Measurements from ENCODE around the gene MKLN1. TPM values are rescaled to one million over a fixed set of nuclear protein-coding genes. Genes with fewer than 3 reads are reported as not detected.

The MKLN1 gene
- total RNA-seq, 1 donor from 2014 or later, result 32.9 TPM

DNA sequence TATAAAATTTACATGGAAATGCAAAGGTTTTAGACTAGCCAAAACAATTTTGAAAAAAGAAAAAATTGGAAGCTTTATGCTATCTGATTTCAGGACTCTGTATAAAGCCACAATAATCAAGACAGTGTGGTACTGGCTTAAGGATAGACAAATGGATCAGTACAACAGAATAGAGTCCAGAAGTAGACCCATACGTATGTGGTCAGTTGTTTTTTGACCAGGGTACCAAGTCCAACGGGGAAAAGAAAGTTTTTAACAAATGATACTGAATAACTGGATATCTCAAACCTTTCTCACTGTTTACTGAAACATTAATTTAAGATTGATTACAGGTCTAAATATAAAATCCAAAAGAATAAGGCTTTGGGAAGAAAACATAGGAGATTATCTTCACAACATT, 149.1 kb downstream of the MKLN1 start:
- Histone ChIP-seq H3K27me3 (ENCODE audit: control insufficient read depth in 3 of 3, insufficient read depth in 3 of 3, low read length in 3 of 3) (no peaks in the 10 kb centered on the region), H3K9ac (ENCODE audit: low read depth in 1 of 3, low read length in 3 of 3) (no peak overlapping the region), H3K9me3 (ENCODE audit: control insufficient read depth in 3 of 3, low read length in 3 of 3) (no peaks in the 10 kb centered on the region), H3K27ac (ENCODE audit: low read depth, low read length) (no peak overlapping the region), H3K4me3 (ENCODE audit: low read length in 3 of 3) (no peak overlapping the region), H3K36me3 (ENCODE audit: control insufficient read depth in 3 of 3, insufficient read depth in 3 of 3, low read length in 3 of 3) (peaks cover 0 to 5% (median 3%) of the 10 kb centered on the region in 3 donors), H3K4me1 (ENCODE audit: control insufficient read depth in 3 of 3, insufficient read depth in 3 of 3, low read length in 3 of 3) (peaks cover 0 to 3% (median under 1%) of the 10 kb centered on the region in 3 donors)

- Histone ChIP-seq H3K9me3 (ENCODE audit: control insufficient read depth in 3 of 3, low read length in 3 of 3) (no peaks in the 10 kb centered on the region), H3K36me3 (ENCODE audit: control insufficient read depth in 3 of 3, insufficient read depth in 3 of 3, low read length in 3 of 3) (peaks cover 2 to 4% (median 2%) of the 10 kb centered on the region in 3 donors), H3K27ac (ENCODE audit: low read depth, low read length) (no peak overlapping the region)
These were observed 153.0 kb downstream of the MKLN1 start for GRCh38 chr7:131480384-131481315.

GRCh38 chr7:131482800-131483199, 155.1 kb downstream of the MKLN1 start:
- Histone ChIP-seq H3K27me3 (ENCODE audit: control insufficient read depth in 3 of 3, insufficient read depth in 3 of 3, low read length in 3 of 3) (no peaks in the 10 kb centered on the region), H3K27ac (ENCODE audit: low read depth, low read length) (no peak overlapping the region), H3K9me3 (ENCODE audit: control insufficient read depth in 3 of 3, low read length in 3 of 3) (no peaks in the 10 kb centered on the region), H3K4me1 (ENCODE audit: control insufficient read depth in 3 of 3, insufficient read depth in 3 of 3, low read length in 3 of 3) (no peaks in the 10 kb centered on the region), H3K4me3 (ENCODE audit: low read length in 3 of 3) (no peak overlapping the region), H3K36me3 (ENCODE audit: control insufficient read depth in 3 of 3, insufficient read depth in 3 of 3, low read length in 3 of 3) (peaks cover 2 to 9% (median 2%) of the 10 kb centered on the region in 3 donors), H3K9ac (ENCODE audit: low read depth in 1 of 3, low read length in 3 of 3) (no peak overlapping the region)

More at GRCh38 chr7:131480384-131481315, 153.0 kb downstream of the MKLN1 start:
- no peaks in the 10 kb centered on the region for H3K4me1 ChIP-seq (ENCODE audit: control insufficient read depth in 3 of 3, insufficient read depth in 3 of 3, low read length in 3 of 3)
- no peaks in the 10 kb centered on the region for H3K27me3 ChIP-seq (ENCODE audit: control insufficient read depth in 3 of 3, insufficient read depth in 3 of 3, low read length in 3 of 3)
- H3K4me3 ChIP-seq (ENCODE audit: low read length in 3 of 3), result no peak overlapping the region
- no peak overlapping the region for H3K9ac ChIP-seq (ENCODE audit: low read depth in 1 of 3, low read length in 3 of 3)

- H3K4me1 ChIP-seq (ENCODE audit: control insufficient read depth in 3 of 3, insufficient read depth in 3 of 3, low read length in 3 of 3), result no peaks in the 10 kb centered on the region
- peaks cover 2 to 9% (median 2%) of the 10 kb centered on the region in 3 donors for H3K36me3 ChIP-seq (ENCODE audit: control insufficient read depth in 3 of 3, insufficient read depth in 3 of 3, low read length in 3 of 3)
- no peaks in the 10 kb centered on the region for H3K9me3 ChIP-seq (ENCODE audit: control insufficient read depth in 3 of 3, low read length in 3 of 3)
- no peak overlapping the region for H3K27ac ChIP-seq (ENCODE audit: low read depth, low read length)
- H3K4me3 ChIP-seq (ENCODE audit: low read length in 3 of 3), result no peak overlapping the region
- no peak overlapping the region for H3K9ac ChIP-seq (ENCODE audit: low read depth in 1 of 3, low read length in 3 of 3)
- no peaks in the 10 kb centered on the region for H3K27me3 ChIP-seq (ENCODE audit: control insufficient read depth in 3 of 3, insufficient read depth in 3 of 3, low read length in 3 of 3)
These were observed 155.9 kb downstream of the MKLN1 start for GRCh38 chr7:131483586-131483985.

DNA sequence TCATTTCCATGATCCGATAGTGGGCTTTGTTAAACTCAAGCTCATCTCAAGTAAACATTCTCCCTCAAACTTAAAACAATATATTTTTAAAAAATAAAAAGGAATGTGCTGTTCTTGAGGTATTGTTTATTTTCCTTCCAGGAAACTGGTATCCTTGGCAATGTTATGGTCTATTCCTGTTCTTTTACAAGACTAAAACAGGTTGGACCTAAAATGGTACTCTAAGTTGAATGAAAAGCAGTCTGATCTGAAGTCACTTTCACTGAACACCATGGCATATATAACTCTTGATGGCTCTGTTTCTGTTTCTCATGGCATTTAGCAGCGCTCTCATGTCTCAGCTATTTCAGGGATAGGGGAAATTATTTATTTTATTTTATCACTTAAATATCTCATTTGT, 158.7 kb downstream of the MKLN1 start:
- no peak overlapping the region for H3K4me3 ChIP-seq (ENCODE audit: low read length in 3 of 3)
- H3K4me1 ChIP-seq (ENCODE audit: control insufficient read depth in 3 of 3, insufficient read depth in 3 of 3, low read length in 3 of 3), result no peaks in the 10 kb centered on the region
- no peak overlapping the region for H3K9ac ChIP-seq (ENCODE audit: low read depth in 1 of 3, low read length in 3 of 3)
- peaks cover 2 to 12% (median 2%) of the 10 kb centered on the region in 3 donors for H3K36me3 ChIP-seq (ENCODE audit: control insufficient read depth in 3 of 3, insufficient read depth in 3 of 3, low read length in 3 of 3)
- no peaks in the 10 kb centered on the region for H3K9me3 ChIP-seq (ENCODE audit: control insufficient read depth in 3 of 3, low read length in 3 of 3)
- no peaks in the 10 kb centered on the region for H3K27me3 ChIP-seq (ENCODE audit: control insufficient read depth in 3 of 3, insufficient read depth in 3 of 3, low read length in 3 of 3)
- H3K27ac ChIP-seq (ENCODE audit: low read depth, low read length), result no peak overlapping the region

GRCh38 chr7:131487217-131487616, 159.5 kb downstream of the MKLN1 start:
- no peaks in the 10 kb centered on the region for H3K9me3 ChIP-seq (ENCODE audit: control insufficient read depth in 3 of 3, low read length in 3 of 3)
- H3K9ac ChIP-seq (ENCODE audit: low read depth in 1 of 3, low read length in 3 of 3), result no peak overlapping the region
- no peak overlapping the region for H3K27ac ChIP-seq (ENCODE audit: low read depth, low read length)
- H3K4me1 ChIP-seq (ENCODE audit: control insufficient read depth in 3 of 3, insufficient read depth in 3 of 3, low read length in 3 of 3), result no peaks in the 10 kb centered on the region
- H3K27me3 ChIP-seq (ENCODE audit: control insufficient read depth in 3 of 3, insufficient read depth in 3 of 3, low read length in 3 of 3), result no peaks in the 10 kb centered on the region
- H3K36me3 ChIP-seq (ENCODE audit: control insufficient read depth in 3 of 3, insufficient read depth in 3 of 3, low read length in 3 of 3), result peaks cover 2 to 12% (median 2%) of the 10 kb centered on the region in 3 donors
- no peak overlapping the region for H3K4me3 ChIP-seq (ENCODE audit: low read length in 3 of 3)

- H3K4me1 ChIP-seq (ENCODE audit: control insufficient read depth in 3 of 3, insufficient read depth in 3 of 3, low read length in 3 of 3), result no peaks in the 10 kb centered on the region
- H3K9me3 ChIP-seq (ENCODE audit: control insufficient read depth in 3 of 3, low read length in 3 of 3), result no peaks in the 10 kb centered on the region
- H3K27ac ChIP-seq (ENCODE audit: low read depth, low read length), result no peak overlapping the region
- H3K27me3 ChIP-seq (ENCODE audit: control insufficient read depth in 3 of 3, insufficient read depth in 3 of 3, low read length in 3 of 3), result no peaks in the 10 kb centered on the region
- H3K9ac ChIP-seq (ENCODE audit: low read depth in 1 of 3, low read length in 3 of 3), result no peak overlapping the region
- H3K4me3 ChIP-seq (ENCODE audit: low read length in 3 of 3), result no peak overlapping the region
- peaks cover 0 to 12% (median 2%) of the 10 kb centered on the region in 3 donors for H3K36me3 ChIP-seq (ENCODE audit: control insufficient read depth in 3 of 3, insufficient read depth in 3 of 3, low read length in 3 of 3)
These were observed 160.7 kb downstream of the MKLN1 start for GRCh38 chr7:131488361-131488760.

GRCh38 chr7:131489196-131489595, 161.5 kb downstream of the MKLN1 start:
- Histone ChIP-seq H3K4me1 (ENCODE audit: control insufficient read depth in 3 of 3, insufficient read depth in 3 of 3, low read length in 3 of 3) (no peaks in the 10 kb centered on the region), H3K9me3 (ENCODE audit: control insufficient read depth in 3 of 3, low read length in 3 of 3) (no peaks in the 10 kb centered on the region), H3K27me3 (ENCODE audit: control insufficient read depth in 3 of 3, insufficient read depth in 3 of 3, low read length in 3 of 3) (no peaks in the 10 kb centered on the region), H3K4me3 (ENCODE audit: low read length in 3 of 3) (no peak overlapping the region), H3K27ac (ENCODE audit: low read depth, low read length) (no peak overlapping the region), H3K36me3 (ENCODE audit: control insufficient read depth in 3 of 3, insufficient read depth in 3 of 3, low read length in 3 of 3) (peaks cover 0 to 8% (median 0%) of the 10 kb centered on the region in 3 donors), H3K9ac (ENCODE audit: low read depth in 1 of 3, low read length in 3 of 3) (no peak overlapping the region)

DNA sequence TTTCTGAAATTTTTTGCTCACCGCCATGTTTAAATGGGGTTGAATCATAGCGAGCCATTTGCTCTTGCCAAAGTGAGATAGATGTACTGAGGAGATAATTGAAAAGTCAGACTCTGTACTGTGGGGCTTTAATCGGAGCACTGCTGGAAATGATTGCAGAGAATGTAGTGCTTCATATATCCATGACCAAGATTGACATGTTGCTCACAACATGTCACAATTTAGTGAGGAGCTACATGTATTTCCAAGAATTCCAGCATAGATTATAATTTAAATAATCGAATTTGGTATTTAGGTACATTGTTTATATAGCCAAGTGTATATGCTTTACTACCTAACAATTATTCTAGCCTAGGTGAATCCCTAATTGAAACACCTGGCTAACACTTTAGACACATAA, 162.2 kb downstream of the MKLN1 start:
- H3K27me3 ChIP-seq (ENCODE audit: control insufficient read depth in 3 of 3, insufficient read depth in 3 of 3, low read length in 3 of 3), result no peaks in the 10 kb centered on the region
- H3K4me3 ChIP-seq (ENCODE audit: low read length in 3 of 3), result no peak overlapping the region
- H3K4me1 ChIP-seq (ENCODE audit: control insufficient read depth in 3 of 3, insufficient read depth in 3 of 3, low read length in 3 of 3), result no peaks in the 10 kb centered on the region
- no peaks in the 10 kb centered on the region for H3K9me3 ChIP-seq (ENCODE audit: control insufficient read depth in 3 of 3, low read length in 3 of 3)
- H3K27ac ChIP-seq (ENCODE audit: low read depth, low read length), result no peak overlapping the region
- no peak overlapping the region for H3K9ac ChIP-seq (ENCODE audit: low read depth in 1 of 3, low read length in 3 of 3)
- peaks cover 0 to 8% (median 0%) of the 10 kb centered on the region in 3 donors for H3K36me3 ChIP-seq (ENCODE audit: control insufficient read depth in 3 of 3, insufficient read depth in 3 of 3, low read length in 3 of 3)

GRCh38 chr7:131493081-131493480, 165.4 kb downstream of the MKLN1 start:
- Histone ChIP-seq H3K4me3 (ENCODE audit: low read length in 3 of 3) (no peak overlapping the region), H3K27ac (ENCODE audit: low read depth, low read length) (no peak overlapping the region), H3K9me3 (ENCODE audit: control insufficient read depth in 3 of 3, low read length in 3 of 3) (no peaks in the 10 kb centered on the region), H3K27me3 (ENCODE audit: control insufficient read depth in 3 of 3, insufficient read depth in 3 of 3, low read length in 3 of 3) (no peaks in the 10 kb centered on the region), H3K4me1 (ENCODE audit: control insufficient read depth in 3 of 3, insufficient read depth in 3 of 3, low read length in 3 of 3) (peaks cover 0 to 7% (median 2%) of the 10 kb centered on the region in 3 donors), H3K36me3 (ENCODE audit: control insufficient read depth in 3 of 3, insufficient read depth in 3 of 3, low read length in 3 of 3) (peaks cover 2 to 7% (median 2%) of the 10 kb centered on the region in 3 donors), H3K9ac (ENCODE audit: low read depth in 1 of 3, low read length in 3 of 3) (no peak overlapping the region)

Data from skeletal muscle tissue (tissue), 4 donors.